Small intestine (tissue), 7 donors: ENCODE results near the gene CIART. TPM values are rescaled to one million over a fixed set of nuclear protein-coding genes. Genes with fewer than 3 reads are reported as not detected.
A peak's percentile ranks its signal among the peaks of the same experiment; 100 is the strongest.

Source experiments
- DNase-seq, 2 donors: peaks; one replicate each; pipeline versions ENCODE4 v3.0.0 to v3.0.0-alpha.2; 2013
- FAIRE-seq: peaks from 2 replicates; lab custom pipeline; 2012; peaks lifted over from hg19 to GRCh38; lab: Jason Lieb, UNC
- H3K27ac ChIP-seq, 3 donors: one replicate each; pipeline ENCODE4 v1.5.1; 2013; ENCODE audit warnings: low read length in 2 of 3, mild to moderate bottlenecking in 2 of 3, control low read depth in 1 of 3, inconsistent platforms in 1 of 3, low read depth in 1 of 3, moderate library complexity in 1 of 3
- H3K27me3 ChIP-seq, 3 donors: one replicate each; pipeline ENCODE4 v1.6.1; 2013; ENCODE audit warnings: low read length in 3 of 3, inconsistent platforms in 1 of 3; ENCODE audit not compliant: control insufficient read depth in 3 of 3, insufficient read depth in 3 of 3
- H3K36me3 ChIP-seq, 3 donors: one replicate each; pipeline ENCODE4 v1.6.1; 2013; ENCODE audit warnings: low read length in 3 of 3, inconsistent platforms in 1 of 3, low read depth in 1 of 3, mild to moderate bottlenecking in 1 of 3, moderate library complexity in 1 of 3; ENCODE audit not compliant: control insufficient read depth in 3 of 3, insufficient read depth in 2 of 3
- H3K4me1 ChIP-seq, 3 donors: one replicate each; pipeline ENCODE4 v1.6.1; 2013; ENCODE audit warnings: low read length in 2 of 3, inconsistent platforms in 1 of 3, low read depth in 1 of 3, mild to moderate bottlenecking in 1 of 3, moderate library complexity in 1 of 3; ENCODE audit not compliant: control insufficient read depth in 3 of 3, insufficient read depth in 2 of 3
- H3K4me3 ChIP-seq, 3 donors: one replicate each; pipeline ENCODE4 v1.5.1; 2013; ENCODE audit warnings: low read length in 3 of 3, control low read depth in 1 of 3, inconsistent platforms in 1 of 3, low read depth in 1 of 3, mild to moderate bottlenecking in 1 of 3, moderate library complexity in 1 of 3
- H3K9me3 ChIP-seq, 2 donors: one replicate each; pipeline ENCODE4 v1.6.1; 2013; ENCODE audit warnings: low read depth in 1 of 2, low read length in 1 of 2; ENCODE audit not compliant: control insufficient read depth in 2 of 2, insufficient read depth in 1 of 2
- WGBS, 3 donors: extraction: QIAGEN DNeasy Blood & Tissue Kit; methylation state at CpG; one replicate each; pipeline ENCODE4 v1.1.7; 2013; 5-methylcytosine and 5-hydroxymethylcytosine counted together
- polyA plus RNA-seq, 4 donors: library from polyadenylated mRNA; stranded (reverse) in 3 of 4; unstranded in 1 of 4; fragments of 200-250 nt in 3 of 4; fragments of 120-200 nt in 1 of 4; gene quantifications; one replicate each; pipeline versions ENCODE4 v1.2.1 to v1.2.3, GENCODE V29; 2013
- donor health status: healthy with polysubstance abuse.
- donor health status: control.
- donor health status: control.
- donor health status: Bipolar disorder and iron deficiency.
- donor health status: healthy.

CIART gene
- polyA plus RNA-seq, 4 donors, result 2.5 to 14.6 (median 5.5) TPM

DNA sequence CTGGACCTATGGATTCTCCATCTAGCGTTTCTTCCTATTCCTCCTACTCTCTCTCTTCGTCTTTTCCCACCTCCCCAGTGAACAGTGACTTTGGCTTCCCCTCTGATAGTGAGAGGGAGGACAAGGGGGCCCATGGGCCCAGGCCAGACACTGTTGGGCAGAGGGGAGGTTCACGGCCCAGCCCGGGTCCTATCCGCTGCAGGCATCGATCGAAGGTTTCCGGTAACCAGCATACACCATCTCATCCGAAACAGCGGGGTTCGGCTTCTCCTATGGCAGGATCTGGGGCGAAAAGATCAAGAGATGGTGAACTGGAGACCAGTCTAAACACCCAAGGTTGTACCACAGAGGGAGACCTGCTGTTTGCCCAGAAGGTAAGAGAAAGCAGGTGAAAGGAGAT lies 906 bp downstream of the CIART start:
- H3K27ac ChIP-seq, result no peak overlapping the region
- no peaks in the 10 kb centered on the region for H3K36me3 ChIP-seq
- no peak for FAIRE-seq
- peak overlapping the region in 1 of 3 donors; percentile 46 for H3K4me3 ChIP-seq
- peaks cover 0 to 2% of the 10 kb centered on the region in 2 donors for H3K9me3 ChIP-seq
- peaks cover 0 to 32% (median 2%) of the 10 kb centered on the region in 3 donors for H3K4me1 ChIP-seq
- 89 to 91% (median 90%) methylated on average over 12 of the region's 12 CpGs for WGBS, 3 donors
- no peak for DNase-seq
- peaks cover 0 to 16% (median 0%) of the 10 kb centered on the region in 3 donors for H3K27me3 ChIP-seq

- no peak for DNase-seq
- Histone ChIP-seq H3K27me3 (peaks cover 0 to 1% (median 0%) of the 10 kb centered on the region in 3 donors), H3K4me3 (no peak overlapping the region), H3K4me1 (no peaks in the 10 kb centered on the region), H3K36me3 (no peaks in the 10 kb centered on the region), H3K27ac (no peak overlapping the region), H3K9me3 (no peaks in the 10 kb centered on the region)
- 84 to 92% (median 85%) methylated on average over 1 of the region's 1 CpG for whole genome bisulfite sequencing, 3 donors
- no peak for FAIRE-seq
Measured at GRCh38 chr1:150288382-150288781, 6.0 kb downstream of the CIART start.

GRCh38 chr1:150288822-150289221 lies 6.5 kb downstream of the CIART start:
- no peak for FAIRE-seq
- H3K9me3 ChIP-seq, result no peaks in the 10 kb centered on the region
- H3K4me3 ChIP-seq, result no peak overlapping the region
- H3K4me1 ChIP-seq, result no peaks in the 10 kb centered on the region
- no peak for DNase-seq
- WGBS, 3 donors, result 91% methylated on average over 4 of the region's 4 CpGs
- no peak overlapping the region for H3K27ac ChIP-seq
- no peaks in the 10 kb centered on the region for H3K36me3 ChIP-seq
- no peaks in the 10 kb centered on the region for H3K27me3 ChIP-seq

DNA sequence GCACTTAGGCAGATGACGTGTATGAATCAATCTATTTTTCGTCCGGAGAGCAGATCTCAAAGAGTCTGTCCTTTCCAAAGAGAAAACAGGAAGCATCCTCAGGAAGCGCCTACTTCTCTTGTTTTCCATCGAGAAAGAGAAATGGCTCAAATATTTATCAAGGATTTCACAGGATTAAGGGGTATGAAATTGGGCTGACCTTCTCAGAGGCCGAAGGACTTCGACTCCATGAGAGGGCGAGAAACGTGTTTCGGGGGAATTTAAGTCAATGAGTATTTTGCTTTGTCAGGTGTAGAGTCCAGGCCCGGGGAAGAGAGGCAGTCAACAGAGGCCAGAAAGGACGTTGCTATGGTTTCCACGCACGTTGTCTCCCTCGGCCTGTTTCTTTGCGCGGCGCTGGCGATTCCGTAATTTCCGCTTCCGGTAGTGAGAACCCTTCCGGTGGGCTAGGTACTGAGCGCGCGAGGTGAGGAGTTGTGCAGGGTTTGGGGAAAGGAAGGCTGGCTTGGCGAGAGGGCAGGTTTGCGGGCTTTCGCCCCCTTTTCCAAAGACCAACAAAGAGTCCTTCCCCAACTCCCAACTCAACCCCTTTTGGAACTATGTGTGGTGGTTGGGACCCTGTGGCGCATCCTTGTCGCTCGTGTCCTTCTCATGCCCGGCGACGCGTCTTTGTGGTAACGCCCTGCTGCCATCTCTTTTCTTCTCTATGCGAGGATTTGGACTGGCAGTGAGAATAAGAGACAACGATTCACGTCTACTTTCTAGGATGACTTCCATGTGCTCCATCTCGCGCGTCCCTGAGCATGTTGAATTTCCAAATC lies 11.3 kb downstream of the CIART start, which contains the start of gene MRPS21:
TSS of gene MRPS21 (plus strand) at position 429 of the 821 bp plus-strand sequence. CDS start 506 bp downstream, outside the sequence.
- Histone ChIP-seq H3K36me3 (peaks cover 0 to 19% (median 3%) of the 10 kb centered on the region in 3 donors), H3K27me3 (no peaks in the 10 kb centered on the region), H3K27ac (peak within 1 kb of the TSS; percentile 74 to 89 (median 78)), H3K9me3 (no peaks in the 10 kb centered on the region), H3K4me3 (peak within 1 kb of the TSS; percentile 58 to 72 (median 65)), H3K4me1 (no peaks in the 10 kb centered on the region)
- DNase-seq, result peak; percentile 93 to 96
- WGBS, 3 donors, result 5 to 9% (median 9%) methylated on average over 43 of the region's 43 CpGs
- FAIRE-seq, result no peak

DNA sequence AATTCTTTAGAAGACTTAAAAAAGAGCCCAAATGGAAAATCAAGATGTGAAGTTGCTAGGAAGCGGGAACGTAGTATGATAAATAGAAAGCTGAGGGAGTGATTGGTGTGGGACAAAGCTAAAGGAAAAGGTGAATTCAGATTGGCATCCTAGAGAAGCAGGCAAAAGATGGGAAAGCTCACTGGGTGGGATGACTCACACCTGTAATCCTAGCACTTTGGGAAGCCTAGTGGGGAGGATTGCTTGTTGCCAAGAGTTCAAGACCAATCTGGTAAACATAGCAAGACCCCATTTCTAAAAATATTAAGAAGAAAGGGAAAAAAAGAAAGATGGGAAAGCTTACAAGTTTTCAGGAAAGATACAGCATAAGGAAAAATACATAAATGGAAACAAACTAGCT lies 13.1 kb downstream of the CIART start:
- H3K4me3 ChIP-seq, result no peak overlapping the region
- H3K9me3 ChIP-seq, result no peaks in the 10 kb centered on the region
- FAIRE-seq (no peak), DNase-seq (no peak)
- no peaks in the 10 kb centered on the region for H3K27me3 ChIP-seq
- peaks cover 0 to 31% (median 3%) of the 10 kb centered on the region in 3 donors for H3K36me3 ChIP-seq
- H3K4me1 ChIP-seq, result no peaks in the 10 kb centered on the region
- 97 to 100% (median 100%) methylated on average over 2 of the region's 2 CpGs for WGBS, 3 donors
- H3K27ac ChIP-seq, result no peak overlapping the region

DNA sequence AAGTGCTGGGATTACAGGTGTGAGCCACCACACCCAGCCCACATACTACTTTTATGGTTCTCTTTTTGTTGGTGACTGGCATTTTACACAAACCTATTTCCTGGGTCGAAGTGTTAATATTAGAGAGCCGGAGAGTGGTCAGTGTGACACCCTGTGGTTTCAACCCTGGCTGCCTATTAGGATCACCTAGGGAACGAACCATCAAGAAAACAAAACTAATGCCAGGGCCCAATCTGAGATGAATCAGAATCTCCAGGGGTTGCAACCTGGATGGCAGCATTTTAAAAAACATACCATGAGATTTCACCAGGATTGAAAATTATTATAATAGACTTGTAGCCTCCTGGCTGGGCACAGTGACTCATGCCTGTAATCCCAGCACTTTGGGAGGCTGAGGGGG lies 17.4 kb downstream of the CIART start:
- FAIRE-seq (no peak), DNase-seq (no peak)
- H3K4me3 ChIP-seq, result no peak overlapping the region
- H3K27me3 ChIP-seq, result no peaks in the 10 kb centered on the region
- 89 to 95% (median 94%) methylated on average over 3 of the region's 3 CpGs for WGBS, 3 donors
- H3K27ac ChIP-seq, result no peak overlapping the region
- H3K9me3 ChIP-seq, result no peaks in the 10 kb centered on the region
- no peaks in the 10 kb centered on the region for H3K4me1 ChIP-seq
- H3K36me3 ChIP-seq, result peaks cover 0 to 50% (median 8%) of the 10 kb centered on the region in 3 donors

- no peaks in the 10 kb centered on the region for H3K27me3 ChIP-seq
- H3K27ac ChIP-seq, result no peak overlapping the region
- no peak for FAIRE-seq
- no peaks in the 10 kb centered on the region for H3K4me1 ChIP-seq
- no peak overlapping the region for H3K4me3 ChIP-seq
- H3K9me3 ChIP-seq, result no peaks in the 10 kb centered on the region
- no peak for DNase-seq
- peaks cover 0 to 52% (median 5%) of the 10 kb centered on the region in 3 donors for H3K36me3 ChIP-seq
- 87 to 98% (median 93%) methylated on average over 6 of the region's 6 CpGs for WGBS, 3 donors
Measured at GRCh38 chr1:150302338-150302737, 20.0 kb downstream of the CIART start.

DNA sequence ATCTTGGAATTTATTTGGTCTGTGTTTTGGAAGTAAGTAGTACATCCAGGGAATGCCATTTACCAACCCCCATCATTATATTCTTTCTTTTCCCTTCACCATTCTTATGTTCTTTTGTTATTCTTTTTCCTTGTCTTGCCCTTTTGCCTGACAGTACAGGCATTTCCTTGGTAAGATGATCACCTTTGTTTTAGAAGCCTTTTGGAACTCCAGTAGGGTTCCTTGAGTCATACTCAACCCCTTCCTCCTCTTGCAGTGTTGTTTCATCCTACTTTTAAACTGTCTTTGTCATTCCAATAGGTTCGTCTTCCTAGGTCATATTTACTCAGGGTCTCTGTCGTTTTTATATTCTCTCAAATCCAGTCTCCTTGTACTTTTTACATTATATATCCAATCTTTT lies 20.5 kb downstream of the CIART start:
- H3K27ac ChIP-seq, result no peak overlapping the region
- DNase-seq (no peak), FAIRE-seq (no peak)
- 83 to 85% (median 84%) methylated on average over 2 of the region's 2 CpGs for WGBS, 3 donors
- H3K9me3 ChIP-seq, result no peaks in the 10 kb centered on the region
- no peaks in the 10 kb centered on the region for H3K27me3 ChIP-seq
- peaks cover under 1 to 54% (median 10%) of the 10 kb centered on the region in 3 donors for H3K36me3 ChIP-seq
- no peak overlapping the region for H3K4me3 ChIP-seq
- H3K4me1 ChIP-seq, result no peaks in the 10 kb centered on the region
